ENCODE measurements around the gene GPER1.

GRCh38 chr7:1058821-1059199 is 29.1 kb upstream of the GPER1 start:
- TF ChIP-seq CTCF (conservative IDR thresholded peaks at IDR 0.05; ENCODE audit: low read depth in 2 of 2) (no peak), POLR2AphosphoS5 (IDR thresholded peaks at IDR 0.05; ENCODE audit: low read depth) (no peak), NANOG (IDR thresholded peaks at IDR 0.05; ENCODE audit: borderline replicate concordance) (no peak), JUNB (IDR thresholded peaks at IDR 0.05; ENCODE audit: unreplicated experiment) (no peak), EZH2 (IDR thresholded peaks at IDR 0.05; ENCODE audit: low read depth, unreplicated experiment) (no peak)
